ENCODE data around the gene PNMA5.

DNA sequence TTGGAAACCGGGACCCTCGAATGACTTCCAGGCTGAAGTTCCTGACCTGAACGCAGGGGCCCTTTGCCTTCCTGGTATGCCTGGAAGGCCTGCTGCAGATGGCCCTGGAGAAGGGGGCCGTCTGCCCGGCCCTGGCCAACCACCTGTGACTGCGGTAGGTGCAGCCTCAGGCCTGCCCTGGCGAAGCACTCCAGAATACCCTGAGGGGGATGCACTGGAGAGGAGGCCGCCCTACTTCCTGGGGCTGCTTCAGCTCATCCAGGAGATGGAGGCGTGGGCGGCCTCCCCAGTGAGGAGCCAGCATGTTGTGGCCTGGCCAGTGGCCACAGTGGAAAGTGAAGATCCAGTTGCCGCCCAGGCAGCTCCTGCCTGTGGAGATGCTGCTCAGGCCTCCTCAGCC, 36.0 kb upstream of the PNMA5 start:
- TF ChIP-seq, protein P1, sequence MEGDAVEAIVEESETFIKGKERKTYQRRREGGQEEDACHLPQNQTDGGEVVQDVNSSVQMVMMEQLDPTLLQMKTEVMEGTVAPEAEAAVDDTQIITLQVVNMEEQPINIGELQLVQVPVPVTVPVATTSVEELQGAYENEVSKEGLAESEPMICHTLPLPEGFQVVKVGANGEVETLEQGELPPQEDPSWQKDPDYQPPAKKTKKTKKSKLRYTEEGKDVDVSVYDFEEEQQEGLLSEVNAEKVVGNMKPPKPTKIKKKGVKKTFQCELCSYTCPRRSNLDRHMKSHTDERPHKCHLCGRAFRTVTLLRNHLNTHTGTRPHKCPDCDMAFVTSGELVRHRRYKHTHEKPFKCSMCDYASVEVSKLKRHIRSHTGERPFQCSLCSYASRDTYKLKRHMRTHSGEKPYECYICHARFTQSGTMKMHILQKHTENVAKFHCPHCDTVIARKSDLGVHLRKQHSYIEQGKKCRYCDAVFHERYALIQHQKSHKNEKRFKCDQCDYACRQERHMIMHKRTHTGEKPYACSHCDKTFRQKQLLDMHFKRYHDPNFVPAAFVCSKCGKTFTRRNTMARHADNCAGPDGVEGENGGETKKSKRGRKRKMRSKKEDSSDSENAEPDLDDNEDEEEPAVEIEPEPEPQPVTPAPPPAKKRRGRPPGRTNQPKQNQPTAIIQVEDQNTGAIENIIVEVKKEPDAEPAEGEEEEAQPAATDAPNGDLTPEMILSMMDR (IDR thresholded peaks at IDR 0.05; ENCODE audit: low read depth, low read length), result no peak
- TF ChIP-seq POLR2A (IDR thresholded peaks at IDR 0.05; ENCODE audit: extremely low read depth, insufficient read length), result no peak
- TF ChIP-seq MYC (IDR thresholded peaks at IDR 0.05; ENCODE audit: low read depth, low read length), result no peak

Measured in NB4 (cell line).